GM12891 (cell line): ENCODE results near the gene KSR1.
A peak's percentile ranks its signal among the peaks of the same experiment; 100 is the strongest.

ENCODE experiments used
- POLR2A ChIP-seq: IDR thresholded peaks from 2 replicates; pipeline ENCODE4 v1.6.1; 2011; ENCODE audit warnings: low read depth, low read length, control low read depth
- POLR2AphosphoS5 ChIP-seq: IDR thresholded peaks from 2 replicates; pipeline ENCODE4 v1.6.1; 2011; ENCODE audit warnings: low read depth, low read length, control low read depth
- POU2F2 ChIP-seq: IDR thresholded peaks from 2 replicates; pipeline ENCODE4 v1.6.1; 2011; ENCODE audit warnings: low read depth, mild to moderate bottlenecking, control low read depth, low read length, moderate library complexity
- SPI1 ChIP-seq: IDR thresholded peaks from 2 replicates; pipeline ENCODE4 v1.6.1; 2011; ENCODE audit warnings: low read depth, low read length, control low read depth
- TAF1 ChIP-seq: IDR thresholded peaks from 2 replicates; pipeline ENCODE4 v1.6.1; 2011; ENCODE audit warnings: low read depth, low read length, control low read depth

GRCh38 chr17:27473748-27474609 lies 17.7 kb downstream of the KSR1 start:
- TF ChIP-seq POLR2AphosphoS5 (no peak), POLR2A (no peak), SPI1 (peak; percentile 40), TAF1 (no peak), POU2F2 (no peak)
